ENCODE measurements around the gene FRRS1L.

- no peak for TF ChIP-seq POLR2A (IDR thresholded peaks at IDR 0.05)
- no peak for TF ChIP-seq CTCF (IDR thresholded peaks at IDR 0.05)
Observed at GRCh38 chr9:109163194-109163593, 3.9 kb downstream of the FRRS1L start.

Data from lower leg skin (tissue), 3 donors.